GM19452 (cell line): Measurements from ENCODE around the gene USP37.

Experiments used
- ATAC-seq: cut with Tn5 transposase; IDR thresholded peaks from one replicate; pipeline ENCODE4 v1.9.1; 2021; ENCODE audit not compliant: unreplicated experiment

Gene USP37

GRCh38 chr2:218404351-218405085, 163.6 kb downstream of the USP37 start:
- no peak for ATAC-seq

DNA sequence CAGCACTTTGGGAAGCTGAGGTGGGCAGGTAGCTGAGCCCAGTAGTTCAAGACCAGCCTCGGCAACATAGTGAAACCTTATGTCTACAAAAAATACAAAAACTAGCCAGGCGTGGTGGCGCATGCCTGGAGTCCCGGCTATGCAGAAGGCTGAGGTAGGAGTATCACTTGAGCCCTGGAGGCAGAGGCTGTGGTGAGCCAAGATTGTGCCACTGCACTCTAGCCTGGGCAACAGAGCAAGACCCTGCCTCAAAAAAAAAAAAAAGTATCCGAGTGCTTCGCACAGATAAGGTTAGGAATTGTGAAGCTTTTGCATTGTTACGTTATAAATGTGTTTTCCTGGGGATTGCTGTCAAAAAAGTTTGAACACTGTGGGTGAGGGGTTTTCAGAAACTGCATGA, 164.3 kb downstream of the USP37 start:
- no peak for ATAC-seq

GRCh38 chr2:218402911-218403411, 165.2 kb downstream of the USP37 start:
- no peak for ATAC-seq

DNA sequence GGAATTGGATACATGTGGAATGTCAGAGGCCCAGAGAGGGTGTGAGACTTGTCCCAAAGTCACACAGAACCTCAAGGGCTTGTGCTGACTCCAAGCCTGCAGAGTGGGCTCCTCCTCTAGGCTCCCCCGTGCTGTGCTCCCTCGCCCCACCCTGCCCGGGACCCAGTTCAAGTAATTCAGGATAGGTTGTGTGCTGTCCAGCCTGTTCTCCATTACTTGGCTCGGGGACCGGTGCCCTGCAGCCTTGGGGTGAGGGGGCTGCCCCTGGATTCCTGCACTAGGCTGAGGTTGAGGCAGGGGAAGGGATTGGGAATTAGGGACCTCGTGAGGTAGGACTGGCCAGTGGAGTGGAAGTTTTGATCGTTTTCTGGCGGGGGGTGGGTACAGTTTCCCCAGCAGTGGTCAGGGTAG, 165.7 kb downstream of the USP37 start:
- no peak for ATAC-seq

- ATAC-seq = no peak
Observed at GRCh38 chr2:218401890-218402289, 166.3 kb downstream of the USP37 start.

DNA sequence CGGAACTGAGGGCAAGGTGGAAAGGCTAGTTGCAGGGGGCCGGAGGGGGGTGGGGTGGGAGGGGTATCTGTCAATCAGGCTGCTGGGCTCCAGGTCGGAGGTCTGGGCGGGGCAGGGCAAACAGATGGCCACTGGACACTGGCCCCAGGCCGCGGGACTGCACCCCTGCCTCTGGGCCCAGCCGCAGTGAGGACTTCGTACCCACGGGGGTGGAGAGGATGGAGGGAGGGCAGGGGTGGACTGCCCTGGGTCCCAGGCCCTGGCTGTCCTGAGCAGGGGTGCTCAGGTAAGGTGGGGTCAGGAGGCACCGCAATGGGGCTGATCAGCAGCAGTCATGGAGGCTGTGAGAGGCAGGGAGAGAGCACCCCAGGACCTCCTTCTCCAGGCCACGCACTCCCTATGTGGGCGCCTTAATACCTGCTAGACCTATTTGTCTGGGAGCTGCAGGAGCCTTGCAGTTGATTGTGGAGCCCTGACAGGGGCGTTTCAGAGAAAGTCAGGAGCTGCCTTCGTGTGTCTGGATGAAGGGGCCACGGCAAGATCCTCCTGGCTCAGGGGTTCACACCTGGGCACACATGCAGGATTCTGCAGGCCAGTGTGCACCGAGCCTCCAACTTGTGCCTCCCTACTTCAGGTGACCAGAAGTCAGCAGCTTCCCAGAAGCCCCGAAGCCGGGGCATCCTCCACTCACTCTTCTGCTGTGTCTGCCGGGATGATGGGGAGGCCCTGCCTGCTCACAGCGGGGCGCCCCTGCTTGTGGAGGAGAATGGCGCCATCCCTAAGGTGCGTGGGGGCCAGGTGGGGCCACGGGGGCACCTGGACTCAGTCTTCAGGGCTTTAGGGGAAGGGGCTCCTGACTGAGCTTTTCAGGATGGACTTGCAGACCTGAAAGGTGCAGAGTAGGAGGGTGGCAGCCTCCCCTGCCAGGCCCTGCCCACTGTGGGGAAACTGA, 166.9 kb downstream of the USP37 start:
- no peak for ATAC-seq
